Measurements from ENCODE around the gene DOCK3. TPM values are rescaled to one million over a fixed set of nuclear protein-coding genes. Genes with fewer than 3 reads are reported as not detected.
"Not testable (repeated sequence)": the region's sequence is repeated elsewhere in the genome, so short reads cannot be mapped to it uniquely, and the experiment has no call there.

Gene DOCK3
- polyA plus RNA-seq, 1 donor: 0.81 TPM

- Histone ChIP-seq H3K27ac (ENCODE audit: low read length) (no peak overlapping the region), H3K4me1 (ENCODE audit: control insufficient read depth, insufficient read depth, low read length) (no peaks in the 10 kb centered on the region), H3K27me3 (ENCODE audit: control insufficient read depth, insufficient read depth, low read length) (no peaks in the 10 kb centered on the region), H3K36me3 (ENCODE audit: control insufficient read depth, insufficient read depth, low read length) (no peaks in the 10 kb centered on the region), H3K4me3 (ENCODE audit: low read length) (no peak overlapping the region), H3K9me3 (ENCODE audit: control insufficient read depth, low read depth, low read length) (peaks cover 3% of the 10 kb centered on the region)
- DNase-seq: no peak
- WGBS (ENCODE audit: insufficient coverage, low lambda C conversion rate): 25% methylated on average over 1 of the region's 1 CpG
These were observed 151.1 kb downstream of the DOCK3 start for GRCh38 chr3:50825841-50826240.

- Histone ChIP-seq H3K27ac (ENCODE audit: low read length) (no peak overlapping the region), H3K4me1 (ENCODE audit: control insufficient read depth, insufficient read depth, low read length) (no peaks in the 10 kb centered on the region), H3K4me3 (ENCODE audit: low read length) (no peak overlapping the region), H3K27me3 (ENCODE audit: control insufficient read depth, insufficient read depth, low read length) (no peaks in the 10 kb centered on the region), H3K9me3 (ENCODE audit: control insufficient read depth, low read depth, low read length) (no peaks in the 10 kb centered on the region), H3K36me3 (ENCODE audit: control insufficient read depth, insufficient read depth, low read length) (no peaks in the 10 kb centered on the region)
- 100% methylated on average over 1 of the region's 3 CpGs for WGBS (ENCODE audit: insufficient coverage, low lambda C conversion rate)
- DNase-seq: no peak
These were observed 155.7 kb downstream of the DOCK3 start for GRCh38 chr3:50830451-50830850.

- H3K27ac ChIP-seq (ENCODE audit: low read length); H3K9me3 ChIP-seq (ENCODE audit: control insufficient read depth, low read depth, low read length); H3K36me3 ChIP-seq (ENCODE audit: control insufficient read depth, insufficient read depth, low read length); DNase-seq; H3K4me3 ChIP-seq (ENCODE audit: low read length); H3K27me3 ChIP-seq (ENCODE audit: control insufficient read depth, insufficient read depth, low read length); H3K4me1 ChIP-seq (ENCODE audit: control insufficient read depth, insufficient read depth, low read length): not testable (repeated sequence)
- WGBS (ENCODE audit: insufficient coverage, low lambda C conversion rate): 100% methylated on average over 2 of the region's 2 CpGs
These were observed 156.3 kb downstream of the DOCK3 start for GRCh38 chr3:50831009-50831408.

GRCh38 chr3:50840983-50841489 is 166.3 kb downstream of the DOCK3 start:
- no peaks in the 10 kb centered on the region for H3K9me3 ChIP-seq (ENCODE audit: control insufficient read depth, low read depth, low read length)
- H3K4me3 ChIP-seq (ENCODE audit: low read length): no peak overlapping the region
- no peaks in the 10 kb centered on the region for H3K36me3 ChIP-seq (ENCODE audit: control insufficient read depth, insufficient read depth, low read length)
- no peaks in the 10 kb centered on the region for H3K4me1 ChIP-seq (ENCODE audit: control insufficient read depth, insufficient read depth, low read length)
- WGBS (ENCODE audit: insufficient coverage, low lambda C conversion rate): no CpG with 5 or more reads among the region's 1 CpG
- no peak for DNase-seq
- no peak overlapping the region for H3K27ac ChIP-seq (ENCODE audit: low read length)
- H3K27me3 ChIP-seq (ENCODE audit: control insufficient read depth, insufficient read depth, low read length): no peaks in the 10 kb centered on the region

- DNase-seq: no peak
- Histone ChIP-seq H3K4me1 (ENCODE audit: control insufficient read depth, insufficient read depth, low read length) (no peaks in the 10 kb centered on the region), H3K4me3 (ENCODE audit: low read length) (no peak overlapping the region), H3K27me3 (ENCODE audit: control insufficient read depth, insufficient read depth, low read length) (no peaks in the 10 kb centered on the region), H3K27ac (ENCODE audit: low read length) (no peak overlapping the region), H3K36me3 (ENCODE audit: control insufficient read depth, insufficient read depth, low read length) (no peaks in the 10 kb centered on the region), H3K9me3 (ENCODE audit: control insufficient read depth, low read depth, low read length) (no peaks in the 10 kb centered on the region)
- WGBS (ENCODE audit: insufficient coverage, low lambda C conversion rate): 90% methylated on average over 2 of the region's 5 CpGs
These were observed 173.6 kb downstream of the DOCK3 start for GRCh38 chr3:50848308-50848707.

GRCh38 chr3:50850639-50851511 is 176.1 kb downstream of the DOCK3 start:
- Histone ChIP-seq H3K27me3 (ENCODE audit: control insufficient read depth, insufficient read depth, low read length) (no peaks in the 10 kb centered on the region), H3K36me3 (ENCODE audit: control insufficient read depth, insufficient read depth, low read length) (no peaks in the 10 kb centered on the region), H3K27ac (ENCODE audit: low read length) (no peak overlapping the region), H3K9me3 (ENCODE audit: control insufficient read depth, low read depth, low read length) (no peaks in the 10 kb centered on the region), H3K4me3 (ENCODE audit: low read length) (no peak overlapping the region), H3K4me1 (ENCODE audit: control insufficient read depth, insufficient read depth, low read length) (no peaks in the 10 kb centered on the region)
- no CpG with 5 or more reads among the region's 3 CpGs for WGBS (ENCODE audit: insufficient coverage, low lambda C conversion rate)
- no peak for DNase-seq

- no peaks in the 10 kb centered on the region for H3K27me3 ChIP-seq (ENCODE audit: control insufficient read depth, insufficient read depth, low read length)
- 75% methylated on average over 3 of the region's 4 CpGs for WGBS (ENCODE audit: insufficient coverage, low lambda C conversion rate)
- no peak for DNase-seq
- H3K27ac ChIP-seq (ENCODE audit: low read length): no peak overlapping the region
- no peak overlapping the region for H3K4me3 ChIP-seq (ENCODE audit: low read length)
- H3K4me1 ChIP-seq (ENCODE audit: control insufficient read depth, insufficient read depth, low read length): no peaks in the 10 kb centered on the region
- no peaks in the 10 kb centered on the region for H3K9me3 ChIP-seq (ENCODE audit: control insufficient read depth, low read depth, low read length)
- H3K36me3 ChIP-seq (ENCODE audit: control insufficient read depth, insufficient read depth, low read length): no peaks in the 10 kb centered on the region
These were observed 179.2 kb downstream of the DOCK3 start for GRCh38 chr3:50853936-50854335.

GRCh38 chr3:50862221-50862620 is 187.5 kb downstream of the DOCK3 start:
- no peak overlapping the region for H3K4me3 ChIP-seq (ENCODE audit: low read length)
- H3K4me1 ChIP-seq (ENCODE audit: control insufficient read depth, insufficient read depth, low read length): no peaks in the 10 kb centered on the region
- no peaks in the 10 kb centered on the region for H3K9me3 ChIP-seq (ENCODE audit: control insufficient read depth, low read depth, low read length)
- DNase-seq: no peak
- no peaks in the 10 kb centered on the region for H3K27me3 ChIP-seq (ENCODE audit: control insufficient read depth, insufficient read depth, low read length)
- WGBS (ENCODE audit: insufficient coverage, low lambda C conversion rate): no CpG with 5 or more reads among the region's 3 CpGs
- H3K27ac ChIP-seq (ENCODE audit: low read length): no peak overlapping the region
- H3K36me3 ChIP-seq (ENCODE audit: control insufficient read depth, insufficient read depth, low read length): no peaks in the 10 kb centered on the region

- DNase-seq: no peak
- H3K27ac ChIP-seq (ENCODE audit: low read length): no peak overlapping the region
- no peaks in the 10 kb centered on the region for H3K4me1 ChIP-seq (ENCODE audit: control insufficient read depth, insufficient read depth, low read length)
- WGBS (ENCODE audit: insufficient coverage, low lambda C conversion rate): 83% methylated on average over 1 of the region's 3 CpGs
- no peaks in the 10 kb centered on the region for H3K36me3 ChIP-seq (ENCODE audit: control insufficient read depth, insufficient read depth, low read length)
- H3K27me3 ChIP-seq (ENCODE audit: control insufficient read depth, insufficient read depth, low read length): no peaks in the 10 kb centered on the region
- H3K4me3 ChIP-seq (ENCODE audit: low read length): no peak overlapping the region
- no peaks in the 10 kb centered on the region for H3K9me3 ChIP-seq (ENCODE audit: control insufficient read depth, low read depth, low read length)
These were observed 198.8 kb downstream of the DOCK3 start for GRCh38 chr3:50873376-50874157.

- WGBS (ENCODE audit: insufficient coverage, low lambda C conversion rate): 80% methylated on average over 1 of the region's 7 CpGs
- H3K4me3 ChIP-seq (ENCODE audit: low read length); H3K27me3 ChIP-seq (ENCODE audit: control insufficient read depth, insufficient read depth, low read length); H3K36me3 ChIP-seq (ENCODE audit: control insufficient read depth, insufficient read depth, low read length); H3K9me3 ChIP-seq (ENCODE audit: control insufficient read depth, low read depth, low read length); H3K27ac ChIP-seq (ENCODE audit: low read length); H3K4me1 ChIP-seq (ENCODE audit: control insufficient read depth, insufficient read depth, low read length); DNase-seq: not testable (repeated sequence)
These were observed 200.1 kb downstream of the DOCK3 start for GRCh38 chr3:50874876-50875275.

Measured in large intestine (tissue), 3 donors.